BE2C (cell line): ENCODE data around the gene SLC45A1.

Experiments used
- DNase-seq: peaks from one replicate; pipeline ENCODE4 v3.0.0-alpha.2; 2020
- H3K27me3 ChIP-seq: fragments of 250-450 bp; sonication (Bioruptor Pico); 2 replicates; pipeline ENCODE4 v1.5.1; 2020; ENCODE audit warnings: mild to moderate bottlenecking
- H3K36me3 ChIP-seq: fragments of 250-450 bp; sonication (Bioruptor Pico); 2 replicates; pipeline ENCODE4 v1.5.1; 2020; ENCODE audit warnings: mild to moderate bottlenecking
- H3K4me1 ChIP-seq: fragments of 250-450 bp; sonication (Bioruptor Pico); 2 replicates; pipeline ENCODE4 v1.5.1; 2020
- H3K4me3 ChIP-seq: 2 replicates; pipeline ENCODE4 v1.5.1; 2011; ENCODE audit warnings: low read depth, low read length
- H3K9me3 ChIP-seq: fragments of 250-450 bp; sonication (Bioruptor Pico); 2 replicates; pipeline ENCODE4 v1.5.1; 2020
- CTCF ChIP-seq: IDR thresholded peaks from 2 replicates; pipeline ENCODE4 v1.5.1; 2012; ENCODE audit warnings: mild to moderate bottlenecking, low read depth, low read length

Gene SLC45A1

GRCh38 chr1:8365661-8366362 lies 47.9 kb downstream of the SLC45A1 start:
- H3K4me3 ChIP-seq: no peak overlapping the region
- H3K9me3 ChIP-seq: no peaks in the 10 kb centered on the region
- DNase-seq: no peak
- H3K36me3 ChIP-seq: peaks cover 7% of the 10 kb centered on the region; the same call in 1 of the 2 replicates
- no peaks in the 10 kb centered on the region; the same call in 1 of the 2 replicates for H3K4me1 ChIP-seq
- H3K27me3 ChIP-seq: no peaks in the 10 kb centered on the region
- TF ChIP-seq CTCF: no peak

GRCh38 chr1:8367571-8368194 lies 49.8 kb downstream of the SLC45A1 start:
- no peak for DNase-seq
- no peak overlapping the region for H3K4me3 ChIP-seq
- peaks cover 2% of the 10 kb centered on the region; the same call in 1 of the 2 replicates for H3K36me3 ChIP-seq
- no peak for TF ChIP-seq CTCF
- H3K27me3 ChIP-seq: no peaks in the 10 kb centered on the region
- H3K9me3 ChIP-seq: no peaks in the 10 kb centered on the region
- peaks cover 2% of the 10 kb centered on the region; the same call in 1 of the 2 replicates for H3K4me1 ChIP-seq

- DNase-seq: no peak
- no peaks in the 10 kb centered on the region for H3K9me3 ChIP-seq
- TF ChIP-seq CTCF: no peak
- H3K4me1 ChIP-seq: peaks cover 6% of the 10 kb centered on the region; the same call in 1 of the 2 replicates
- no peaks in the 10 kb centered on the region for H3K36me3 ChIP-seq
- H3K4me3 ChIP-seq: no peak overlapping the region
- H3K27me3 ChIP-seq: no peaks in the 10 kb centered on the region
Observed at GRCh38 chr1:8368956-8369639, 51.2 kb downstream of the SLC45A1 start.

GRCh38 chr1:8370046-8370881 lies 52.4 kb downstream of the SLC45A1 start:
- Histone ChIP-seq H3K4me1 (peaks cover 7% of the 10 kb centered on the region; the same call in 1 of the 2 replicates), H3K4me3 (no peak overlapping the region), H3K36me3 (no peaks in the 10 kb centered on the region), H3K27me3 (no peaks in the 10 kb centered on the region), H3K9me3 (no peaks in the 10 kb centered on the region)
- no peak for DNase-seq
- TF ChIP-seq CTCF: no peak

GRCh38 chr1:8370905-8371315 lies 53.0 kb downstream of the SLC45A1 start:
- Histone ChIP-seq H3K36me3 (no peaks in the 10 kb centered on the region), H3K9me3 (no peaks in the 10 kb centered on the region), H3K4me3 (no peak overlapping the region), H3K27me3 (no peaks in the 10 kb centered on the region), H3K4me1 (peaks cover 7% of the 10 kb centered on the region; the same call in 1 of the 2 replicates)
- no peak for DNase-seq
- TF ChIP-seq CTCF: no peak
